GM12873 (cell line): ENCODE results near the gene USP21.

Experiments used
- TF ChIP-seq, protein P1 (sequence below): IDR thresholded peaks from 2 replicates; pipeline ENCODE4 v1.5.1; 2012; ENCODE audit warnings: low read depth, mild to moderate bottlenecking, moderate library complexity, low read length, control low read depth; ENCODE audit not compliant: insufficient read depth; ENCODE audit errors: missing control alignments

The USP21 gene

GRCh38 chr1:161196521-161197451, 37.5 kb downstream of the USP21 start:
- TF ChIP-seq, protein P1, sequence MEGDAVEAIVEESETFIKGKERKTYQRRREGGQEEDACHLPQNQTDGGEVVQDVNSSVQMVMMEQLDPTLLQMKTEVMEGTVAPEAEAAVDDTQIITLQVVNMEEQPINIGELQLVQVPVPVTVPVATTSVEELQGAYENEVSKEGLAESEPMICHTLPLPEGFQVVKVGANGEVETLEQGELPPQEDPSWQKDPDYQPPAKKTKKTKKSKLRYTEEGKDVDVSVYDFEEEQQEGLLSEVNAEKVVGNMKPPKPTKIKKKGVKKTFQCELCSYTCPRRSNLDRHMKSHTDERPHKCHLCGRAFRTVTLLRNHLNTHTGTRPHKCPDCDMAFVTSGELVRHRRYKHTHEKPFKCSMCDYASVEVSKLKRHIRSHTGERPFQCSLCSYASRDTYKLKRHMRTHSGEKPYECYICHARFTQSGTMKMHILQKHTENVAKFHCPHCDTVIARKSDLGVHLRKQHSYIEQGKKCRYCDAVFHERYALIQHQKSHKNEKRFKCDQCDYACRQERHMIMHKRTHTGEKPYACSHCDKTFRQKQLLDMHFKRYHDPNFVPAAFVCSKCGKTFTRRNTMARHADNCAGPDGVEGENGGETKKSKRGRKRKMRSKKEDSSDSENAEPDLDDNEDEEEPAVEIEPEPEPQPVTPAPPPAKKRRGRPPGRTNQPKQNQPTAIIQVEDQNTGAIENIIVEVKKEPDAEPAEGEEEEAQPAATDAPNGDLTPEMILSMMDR: no peak

DNA sequence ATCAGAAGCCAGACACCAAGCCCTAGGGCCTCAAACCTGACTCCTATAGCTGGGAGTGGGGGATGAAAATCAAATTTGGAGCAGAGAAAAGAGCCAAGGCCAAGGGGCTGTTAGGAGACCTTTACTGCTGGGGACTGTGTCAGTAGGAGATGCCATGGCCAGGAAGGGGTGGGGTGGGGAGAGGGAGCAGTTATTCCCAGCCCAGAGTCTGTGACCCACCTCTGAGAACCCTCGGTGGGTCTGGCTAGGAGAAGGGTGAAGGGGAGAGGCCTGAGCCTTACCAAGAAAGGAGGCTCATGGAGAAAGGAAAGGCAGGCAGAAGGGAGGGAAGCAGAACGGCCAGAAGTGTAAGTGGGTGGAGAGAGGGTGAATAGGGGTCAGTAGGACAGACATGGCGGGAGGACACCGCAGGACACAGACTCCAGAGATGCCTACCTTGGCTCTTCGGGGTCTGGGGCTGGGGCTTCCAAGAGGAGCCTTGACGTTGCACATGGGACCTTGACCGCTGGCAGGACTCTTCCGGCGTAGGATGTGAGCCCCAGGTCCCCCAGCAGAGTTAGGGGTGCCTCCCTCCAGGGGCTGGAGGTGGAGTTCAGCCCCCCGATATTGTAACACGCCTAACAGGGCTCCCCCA, 38.4 kb downstream of the USP21 start:
- TF ChIP-seq, protein P1: no peak

DNA sequence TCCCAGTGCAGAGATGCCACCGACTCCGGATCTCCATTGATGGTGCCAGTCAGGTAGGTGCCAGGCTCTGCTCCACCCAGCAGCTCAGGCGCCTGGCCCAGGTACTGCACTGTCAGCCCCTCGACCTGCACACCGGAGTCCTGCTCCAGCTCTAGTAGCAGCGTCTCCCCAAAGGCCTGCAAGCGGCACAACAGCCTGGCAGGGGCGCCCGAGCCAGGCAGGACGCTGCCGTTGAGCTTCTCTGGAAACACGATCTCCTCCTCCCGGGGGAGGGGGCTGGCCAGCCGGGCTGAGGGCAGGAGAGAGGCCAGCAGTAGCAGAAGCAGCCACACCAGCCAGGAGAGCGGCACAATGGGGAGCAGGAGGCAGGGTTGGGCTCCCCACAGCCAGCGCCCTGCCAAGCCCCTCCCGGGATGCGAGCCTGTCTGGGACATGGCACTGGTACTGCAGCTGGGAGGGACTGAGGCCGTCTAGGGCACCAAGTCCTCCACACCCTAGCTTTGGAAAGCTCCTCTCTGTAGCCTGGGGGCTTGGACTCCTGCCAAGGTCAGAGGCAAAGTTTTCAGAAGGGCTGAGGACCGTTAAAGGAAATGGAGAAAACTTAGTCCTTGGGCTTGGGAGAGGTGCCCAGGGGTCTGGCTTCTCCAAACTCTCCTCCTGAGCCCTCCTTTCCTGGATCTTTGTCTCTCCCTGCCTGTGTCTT, 39.0 kb downstream of the USP21 start:
- TF ChIP-seq, protein P1: no peak

DNA sequence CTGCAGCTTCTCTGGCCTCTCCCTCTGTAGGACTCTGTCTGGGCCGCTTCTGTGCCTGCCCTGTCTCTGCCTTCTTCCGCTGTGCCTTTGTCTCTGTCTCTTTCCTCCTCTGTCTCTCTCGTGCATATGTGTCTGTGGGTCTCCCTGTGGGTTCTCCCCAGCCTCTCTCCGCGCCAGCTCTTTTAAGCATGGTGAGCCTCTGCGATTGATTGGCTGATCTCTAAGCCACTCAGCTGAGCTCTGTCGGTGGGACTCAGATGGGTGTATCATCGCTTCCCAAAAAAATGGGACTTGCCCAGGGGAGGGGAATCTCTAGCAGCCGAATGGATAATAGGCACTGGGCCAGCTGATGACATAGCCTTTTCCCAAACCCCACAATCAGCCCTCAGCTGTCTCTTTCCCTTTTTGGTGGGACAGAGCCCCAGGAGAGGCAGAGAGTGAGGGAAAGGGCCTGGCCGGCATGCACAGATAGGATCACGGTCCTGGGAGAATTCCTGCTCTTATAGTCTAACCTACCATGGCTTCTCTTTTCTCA, 39.7 kb downstream of the USP21 start, which contains the start of gene ADAMTS4:
Gene ADAMTS4, minus strand, starts transcription at position 158 of the 535 bp plus-strand sequence. CDS start 427 bp downstream, outside the sequence.
- TF ChIP-seq, protein P1: no peak

DNA sequence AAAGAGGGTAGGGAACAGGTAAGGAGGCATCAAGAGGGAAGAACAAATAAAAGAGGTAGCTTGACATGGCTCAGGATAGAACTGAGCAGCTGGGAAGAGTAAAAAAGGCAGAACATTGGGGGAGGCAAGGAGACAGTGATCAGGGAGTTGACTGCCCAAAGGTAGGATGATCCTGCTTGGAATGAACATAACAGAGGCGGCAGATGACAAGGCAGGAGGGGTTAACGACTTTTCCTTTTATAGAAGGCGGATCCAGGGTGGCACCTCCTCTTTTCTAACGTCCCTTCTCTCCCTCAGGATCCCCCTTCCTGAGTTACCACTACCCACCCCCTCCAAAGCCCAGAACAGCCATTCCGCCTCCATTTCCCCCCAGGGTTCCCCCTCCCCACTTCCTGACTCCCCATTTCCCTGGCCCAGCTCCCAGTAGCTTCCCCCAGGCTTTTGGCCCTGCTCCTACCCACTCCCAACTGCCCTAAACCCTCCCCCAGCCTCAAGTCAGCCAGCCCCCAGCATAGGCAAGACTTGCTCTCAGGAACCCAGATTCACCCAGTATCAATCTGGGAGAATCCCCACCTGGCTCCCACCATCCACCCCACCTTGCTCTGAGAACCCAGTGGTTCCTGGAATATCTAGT, 40.3 kb downstream of the USP21 start:
- TF ChIP-seq, protein P1: no peak

- TF ChIP-seq, protein P1: no peak
These were observed 41.2 kb downstream of the USP21 start for GRCh38 chr1:161200421-161200991.
